ENCODE measurements around the gene PGA5.
"Not testable (repeated sequence)": the region's sequence is repeated elsewhere in the genome, so short reads cannot be mapped to it uniquely, and the experiment has no call there.

DNA sequence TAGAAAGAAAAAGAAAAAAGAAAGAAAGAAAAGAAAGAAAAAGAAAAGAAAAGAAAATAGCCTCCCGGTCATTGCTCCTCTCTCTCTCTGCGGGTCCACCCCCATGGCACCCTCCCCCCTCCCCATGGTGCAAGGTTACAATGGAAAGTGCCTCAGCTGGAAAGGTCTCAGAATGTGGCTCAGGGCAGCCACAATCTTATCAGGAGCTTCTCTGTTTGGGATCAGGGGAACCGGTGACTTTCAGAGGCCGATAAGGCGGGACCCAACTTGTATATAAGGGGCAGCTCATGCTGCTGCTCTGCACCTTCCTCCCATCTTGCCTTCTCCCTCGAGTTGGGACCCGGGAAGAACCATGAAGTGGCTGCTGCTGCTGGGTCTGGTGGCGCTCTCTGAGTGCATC is at the start of gene PGA5:
- not testable (repeated sequence) for TF ChIP-seq CTCF, POLR2A (IDR thresholded peaks at IDR 0.05)

Data from thyroid gland (tissue), 4 donors.